Measurements from ENCODE around the gene RAPGEF4.

RAPGEF4 gene

GRCh38 chr2:172711110-172711509 lies 24.5 kb upstream of the RAPGEF4 start:
- DNase-seq (ENCODE audit: low read depth) = no peak
- H3K4me3 ChIP-seq (ENCODE audit: low read depth, low read length) = no peak overlapping the region
- TF ChIP-seq, protein P1, sequence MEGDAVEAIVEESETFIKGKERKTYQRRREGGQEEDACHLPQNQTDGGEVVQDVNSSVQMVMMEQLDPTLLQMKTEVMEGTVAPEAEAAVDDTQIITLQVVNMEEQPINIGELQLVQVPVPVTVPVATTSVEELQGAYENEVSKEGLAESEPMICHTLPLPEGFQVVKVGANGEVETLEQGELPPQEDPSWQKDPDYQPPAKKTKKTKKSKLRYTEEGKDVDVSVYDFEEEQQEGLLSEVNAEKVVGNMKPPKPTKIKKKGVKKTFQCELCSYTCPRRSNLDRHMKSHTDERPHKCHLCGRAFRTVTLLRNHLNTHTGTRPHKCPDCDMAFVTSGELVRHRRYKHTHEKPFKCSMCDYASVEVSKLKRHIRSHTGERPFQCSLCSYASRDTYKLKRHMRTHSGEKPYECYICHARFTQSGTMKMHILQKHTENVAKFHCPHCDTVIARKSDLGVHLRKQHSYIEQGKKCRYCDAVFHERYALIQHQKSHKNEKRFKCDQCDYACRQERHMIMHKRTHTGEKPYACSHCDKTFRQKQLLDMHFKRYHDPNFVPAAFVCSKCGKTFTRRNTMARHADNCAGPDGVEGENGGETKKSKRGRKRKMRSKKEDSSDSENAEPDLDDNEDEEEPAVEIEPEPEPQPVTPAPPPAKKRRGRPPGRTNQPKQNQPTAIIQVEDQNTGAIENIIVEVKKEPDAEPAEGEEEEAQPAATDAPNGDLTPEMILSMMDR (IDR thresholded peaks at IDR 0.05; ENCODE audit: control insufficient read depth, extremely low read depth, insufficient read depth) = no peak

DNA sequence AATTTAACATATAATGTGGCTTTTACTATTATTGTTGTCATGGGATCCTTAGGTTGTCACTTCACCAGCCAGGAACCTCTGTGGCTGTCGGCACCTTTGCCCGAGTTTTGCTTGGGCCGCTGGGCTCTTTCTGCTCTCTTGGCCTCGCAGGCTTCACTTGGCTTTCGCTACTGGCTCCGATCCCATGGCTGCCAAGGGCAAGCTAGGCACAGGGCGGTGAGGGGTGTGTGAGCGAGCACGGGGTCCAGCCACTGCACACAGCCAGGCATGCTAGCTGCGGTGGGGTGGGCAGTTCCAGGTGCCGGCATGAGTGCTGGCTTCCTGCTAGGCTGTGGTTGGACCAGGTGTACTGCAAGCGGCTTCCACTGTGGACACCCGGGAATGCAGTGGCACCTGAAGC lies 23.4 kb upstream of the RAPGEF4 start:
- no peak overlapping the region for H3K4me3 ChIP-seq (ENCODE audit: low read depth, low read length)
- TF ChIP-seq, protein P1 (IDR thresholded peaks at IDR 0.05; ENCODE audit: control insufficient read depth, extremely low read depth, insufficient read depth) = no peak
- no peak for DNase-seq (ENCODE audit: low read depth)

GRCh38 chr2:172713365-172713875 lies 22.2 kb upstream of the RAPGEF4 start:
- DNase-seq (ENCODE audit: low read depth) = no peak
- TF ChIP-seq, protein P1 (IDR thresholded peaks at IDR 0.05; ENCODE audit: control insufficient read depth, extremely low read depth, insufficient read depth) = no peak

DNA sequence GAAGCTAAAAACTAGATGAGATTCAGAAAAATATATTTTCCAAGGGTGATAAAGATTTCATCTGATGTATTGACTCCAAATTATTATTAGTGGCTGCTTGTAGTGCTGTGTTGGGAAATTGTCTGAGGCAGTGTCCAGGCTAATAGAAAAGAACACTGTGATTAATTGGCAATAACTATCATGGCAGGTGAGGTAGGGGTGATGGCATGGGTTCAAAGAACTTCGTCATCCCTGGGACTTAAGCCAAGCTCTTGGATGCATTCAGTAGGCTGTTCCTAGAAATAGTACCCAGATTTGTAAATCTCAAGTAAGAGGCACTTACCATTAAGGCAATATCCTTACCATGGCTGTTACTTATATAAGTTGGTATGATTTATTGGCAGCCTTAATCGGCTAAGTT lies 13.2 kb upstream of the RAPGEF4 start:
- DNase-seq (ENCODE audit: low read depth) = peak; percentile 45
- TF ChIP-seq, protein P1 (IDR thresholded peaks at IDR 0.05; ENCODE audit: control insufficient read depth, extremely low read depth, insufficient read depth) = no peak
- no peak overlapping the region for H3K4me3 ChIP-seq (ENCODE audit: low read depth, low read length)

More at GRCh38 chr2:172713365-172713875, 22.2 kb upstream of the RAPGEF4 start:
- H3K4me3 ChIP-seq (ENCODE audit: low read depth, low read length) = no peak overlapping the region

DNA sequence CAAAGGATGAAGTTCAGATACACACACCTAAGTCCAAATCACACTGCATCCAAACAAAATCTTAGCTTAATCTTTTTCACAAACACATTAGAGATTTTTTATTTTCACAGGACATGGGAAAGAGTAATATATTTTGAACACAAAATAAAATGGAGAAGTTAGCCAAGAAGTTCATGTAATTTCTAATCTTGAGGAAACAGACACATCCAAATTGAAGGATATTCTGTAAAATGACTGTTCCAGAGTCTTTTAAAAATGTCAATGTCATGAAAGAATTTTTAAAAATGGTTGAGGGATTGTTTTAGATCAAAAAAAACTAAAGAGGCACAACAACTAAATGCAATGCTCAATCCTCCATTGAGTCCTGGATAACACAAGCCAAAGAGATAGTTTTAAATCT lies 12.4 kb upstream of the RAPGEF4 start:
- DNase-seq (ENCODE audit: low read depth) = no peak
- no peak overlapping the region for H3K4me3 ChIP-seq (ENCODE audit: low read depth, low read length)
- TF ChIP-seq, protein P1 (IDR thresholded peaks at IDR 0.05; ENCODE audit: control insufficient read depth, extremely low read depth, insufficient read depth) = no peak

GRCh38 chr2:172724724-172725123 lies 10.9 kb upstream of the RAPGEF4 start:
- H3K4me3 ChIP-seq (ENCODE audit: low read depth, low read length) = no peak overlapping the region
- no peak for DNase-seq (ENCODE audit: low read depth)
- TF ChIP-seq, protein P1 (IDR thresholded peaks at IDR 0.05; ENCODE audit: control insufficient read depth, extremely low read depth, insufficient read depth) = no peak

- no peak for DNase-seq (ENCODE audit: low read depth)
- H3K4me3 ChIP-seq (ENCODE audit: low read depth, low read length) = no peak overlapping the region
- TF ChIP-seq, protein P1 (IDR thresholded peaks at IDR 0.05; ENCODE audit: control insufficient read depth, extremely low read depth, insufficient read depth) = no peak
These were observed 10.4 kb upstream of the RAPGEF4 start for GRCh38 chr2:172725284-172725683.
